Adrenal gland (tissue), 5 donors: ENCODE results near the gene SAMD4A.
A peak's percentile ranks its signal among the peaks of the same experiment; 100 is the strongest.

ENCODE experiments used
- POLR2A ChIP-seq, 2 donors: fragments of 450-650 bp; IDR thresholded peaks; one replicate each; pipeline ENCODE4 v1.6.1; 2017; ENCODE audit warnings: antibody characterized with exemption in 2 of 2, mild to moderate bottlenecking in 2 of 2, moderate library complexity in 1 of 2
- TF ChIP-seq, protein P1 (sequence below), 6 experiments: fragments of 450-650 bp in 4 of 6; fragments of 200-600 bp in 2 of 6; sonication (generic) in 1 of 6; IDR thresholded peaks; 1 replicate in 5 of 6; 2 replicates in 1 of 6; pipeline versions ENCODE4 v1.5.1 to v1.8.0; 2016 to 2021; ENCODE audit warnings: antibody characterized with exemption in 6 of 6, mild to moderate bottlenecking in 2 of 6, moderate library complexity in 1 of 6
- donor health status: DM: no; HTN: no; CAD: no.

DNA sequence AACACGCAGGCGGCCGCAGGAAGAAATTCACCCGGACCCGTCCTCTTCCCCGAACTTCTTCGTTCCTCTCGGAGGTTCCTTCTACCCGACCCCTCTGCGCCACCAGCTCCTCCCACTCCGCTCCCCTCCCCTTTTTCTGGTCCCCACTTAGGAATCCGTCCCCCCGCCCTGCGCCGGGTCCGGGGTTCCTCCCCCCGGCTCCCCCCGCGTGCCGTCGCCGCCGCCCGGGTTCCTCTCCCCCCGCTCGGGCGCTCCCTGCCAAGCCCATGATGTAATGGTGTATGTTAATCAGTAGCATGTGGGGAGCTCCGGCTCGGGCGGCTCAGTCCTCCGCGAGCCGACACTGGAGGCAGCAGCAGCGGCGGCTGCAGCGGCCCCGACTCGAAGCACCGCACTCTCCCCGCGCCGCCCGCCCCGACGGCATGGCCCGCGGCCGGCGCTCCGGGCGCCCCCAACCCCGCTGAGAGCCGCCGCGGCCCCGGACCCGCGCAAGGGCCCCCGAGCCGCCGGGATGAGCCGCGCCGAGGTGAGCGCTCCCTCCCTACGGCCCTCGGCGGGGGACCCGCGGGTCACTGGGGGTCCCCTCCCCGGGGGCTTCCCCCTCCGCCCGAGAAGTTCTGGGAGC, 1.0 kb upstream of the SAMD4A start:
- TF ChIP-seq, protein P1, sequence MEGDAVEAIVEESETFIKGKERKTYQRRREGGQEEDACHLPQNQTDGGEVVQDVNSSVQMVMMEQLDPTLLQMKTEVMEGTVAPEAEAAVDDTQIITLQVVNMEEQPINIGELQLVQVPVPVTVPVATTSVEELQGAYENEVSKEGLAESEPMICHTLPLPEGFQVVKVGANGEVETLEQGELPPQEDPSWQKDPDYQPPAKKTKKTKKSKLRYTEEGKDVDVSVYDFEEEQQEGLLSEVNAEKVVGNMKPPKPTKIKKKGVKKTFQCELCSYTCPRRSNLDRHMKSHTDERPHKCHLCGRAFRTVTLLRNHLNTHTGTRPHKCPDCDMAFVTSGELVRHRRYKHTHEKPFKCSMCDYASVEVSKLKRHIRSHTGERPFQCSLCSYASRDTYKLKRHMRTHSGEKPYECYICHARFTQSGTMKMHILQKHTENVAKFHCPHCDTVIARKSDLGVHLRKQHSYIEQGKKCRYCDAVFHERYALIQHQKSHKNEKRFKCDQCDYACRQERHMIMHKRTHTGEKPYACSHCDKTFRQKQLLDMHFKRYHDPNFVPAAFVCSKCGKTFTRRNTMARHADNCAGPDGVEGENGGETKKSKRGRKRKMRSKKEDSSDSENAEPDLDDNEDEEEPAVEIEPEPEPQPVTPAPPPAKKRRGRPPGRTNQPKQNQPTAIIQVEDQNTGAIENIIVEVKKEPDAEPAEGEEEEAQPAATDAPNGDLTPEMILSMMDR (IDR thresholded peaks at IDR 0.05), result peak in 2 of 6 experiments; percentile 4 to 20
- peak; percentile 83 to 94 for TF ChIP-seq POLR2A (IDR thresholded peaks at IDR 0.05)
